Skeletal muscle cell (primary cell): ENCODE results near the gene ARHGEF26.
A peak's percentile ranks its signal among the peaks of the same experiment; 100 is the strongest.

Source experiments
- DNase-seq: peaks from one replicate; pipeline ENCODE4 v3.0.0-alpha.2; 2010; ENCODE audit warnings: low read depth
- H3K4me3 ChIP-seq: 2 replicates; pipeline ENCODE4 v1.5.1; 2011; ENCODE audit warnings: low read depth, mild to moderate bottlenecking, control low read depth, low read length, moderate library complexity

The ARHGEF26 gene

GRCh38 chr3:154144825-154145465 lies 23.8 kb downstream of the ARHGEF26 start:
- DNase-seq, result no peak
- H3K4me3 ChIP-seq, result no peak overlapping the region

DNA sequence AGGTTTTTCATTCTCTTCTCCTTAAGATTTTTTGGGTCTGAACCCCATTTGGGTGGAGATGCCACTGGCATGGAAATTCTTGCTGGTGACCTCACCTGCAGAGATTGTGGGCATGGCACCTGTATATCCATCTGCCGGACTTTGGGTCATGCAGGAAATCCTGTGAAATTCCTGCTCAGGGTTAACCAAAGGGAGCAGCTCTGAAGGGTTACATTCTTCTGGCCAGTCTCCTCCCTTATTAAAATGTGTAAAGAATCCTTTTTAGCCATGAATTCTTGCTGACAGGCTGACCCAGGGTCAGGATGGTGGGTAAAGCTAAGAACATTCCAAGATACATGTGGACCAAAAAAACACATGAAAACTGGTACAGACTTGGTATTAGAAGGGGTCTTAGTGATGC lies 27.4 kb downstream of the ARHGEF26 start:
- DNase-seq, result no peak
- H3K4me3 ChIP-seq, result no peak overlapping the region

DNA sequence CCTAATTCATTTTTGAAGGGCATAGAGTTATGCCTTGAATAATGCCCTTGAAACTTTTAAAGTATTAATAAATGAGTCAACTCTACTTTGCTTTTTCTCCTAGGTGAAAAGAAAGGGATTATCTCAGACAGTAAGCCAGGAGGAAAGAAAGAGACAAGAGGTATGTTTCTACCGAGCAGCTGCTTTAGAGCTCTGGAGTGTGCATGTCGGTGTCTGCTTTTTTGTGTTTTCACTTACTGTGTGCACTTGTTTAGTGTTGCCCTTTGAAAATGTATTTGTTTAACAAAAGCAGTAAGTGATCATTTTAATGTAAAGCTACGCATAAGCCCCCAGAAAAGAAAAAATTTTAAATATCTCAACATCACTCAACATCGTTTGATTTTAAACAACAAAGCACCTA lies 28.1 kb downstream of the ARHGEF26 start:
- no peak for DNase-seq
- no peak overlapping the region for H3K4me3 ChIP-seq

- H3K4me3 ChIP-seq, result no peak overlapping the region
- DNase-seq, result peak; percentile 32
Observed at GRCh38 chr3:154151969-154152368, 30.8 kb downstream of the ARHGEF26 start.

- H3K4me3 ChIP-seq, result no peak overlapping the region
- DNase-seq, result no peak
Observed at GRCh38 chr3:154152741-154153140, 31.6 kb downstream of the ARHGEF26 start.

DNA sequence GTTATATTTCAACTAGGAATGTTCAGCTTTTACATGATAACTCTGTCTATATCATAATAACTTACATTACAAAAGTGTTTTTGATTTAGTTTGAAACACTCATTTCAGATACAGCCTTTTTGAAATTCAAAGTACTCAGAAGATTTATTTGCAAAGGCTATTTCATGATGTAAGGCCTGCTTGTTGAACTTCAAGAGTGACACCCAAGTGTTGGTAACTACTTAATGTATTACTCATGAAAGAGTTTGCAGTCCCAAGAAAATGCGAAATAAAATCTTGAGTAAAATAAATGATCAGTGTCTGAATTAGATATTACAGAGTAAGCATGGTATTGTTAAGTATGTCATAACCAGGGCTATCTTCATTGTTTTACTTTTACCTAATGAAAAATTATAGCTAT lies 35.3 kb downstream of the ARHGEF26 start:
- no peak overlapping the region for H3K4me3 ChIP-seq

DNA sequence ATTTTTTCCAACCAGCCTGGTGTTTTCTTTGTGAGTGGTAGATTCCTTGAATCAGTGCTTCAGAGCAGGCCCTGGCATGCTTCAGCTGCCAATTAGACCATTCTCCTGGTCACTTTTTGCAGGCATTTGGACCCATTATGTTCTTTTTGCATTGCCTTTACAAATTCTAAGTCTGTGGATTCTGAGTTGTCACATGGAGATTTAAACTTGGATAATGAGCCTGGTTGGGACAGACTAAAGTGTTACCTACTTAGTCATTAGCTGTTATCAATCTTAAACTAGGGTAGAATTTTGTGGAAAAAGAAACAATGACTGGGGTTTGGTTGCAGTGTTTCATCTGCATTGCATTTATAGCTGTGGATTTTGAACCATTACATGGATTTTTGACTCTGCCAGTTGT lies 40.6 kb downstream of the ARHGEF26 start:
- no peak for DNase-seq
- H3K4me3 ChIP-seq, result no peak overlapping the region

More for the DNA sequence above, 35.3 kb downstream of the ARHGEF26 start:
- no peak for DNase-seq

- H3K4me3 ChIP-seq, result no peak overlapping the region
- no peak for DNase-seq
Observed at GRCh38 chr3:154164387-154164786, 43.2 kb downstream of the ARHGEF26 start.

GRCh38 chr3:154168998-154169795 lies 48.0 kb downstream of the ARHGEF26 start:
- no peak overlapping the region for H3K4me3 ChIP-seq
- DNase-seq, result no peak

GRCh38 chr3:154169796-154170110 lies 48.6 kb downstream of the ARHGEF26 start:
- no peak for DNase-seq
- H3K4me3 ChIP-seq, result no peak overlapping the region

- DNase-seq, result no peak
- H3K4me3 ChIP-seq, result no peak overlapping the region
Observed at GRCh38 chr3:154170300-154170699, 49.1 kb downstream of the ARHGEF26 start.

GRCh38 chr3:154175041-154175440 lies 53.9 kb downstream of the ARHGEF26 start:
- H3K4me3 ChIP-seq, result no peak overlapping the region
- DNase-seq, result no peak

GRCh38 chr3:154176036-154176435 lies 54.8 kb downstream of the ARHGEF26 start:
- no peak overlapping the region for H3K4me3 ChIP-seq
- no peak for DNase-seq

GRCh38 chr3:154177406-154177805 lies 56.2 kb downstream of the ARHGEF26 start:
- H3K4me3 ChIP-seq, result no peak overlapping the region

DNA sequence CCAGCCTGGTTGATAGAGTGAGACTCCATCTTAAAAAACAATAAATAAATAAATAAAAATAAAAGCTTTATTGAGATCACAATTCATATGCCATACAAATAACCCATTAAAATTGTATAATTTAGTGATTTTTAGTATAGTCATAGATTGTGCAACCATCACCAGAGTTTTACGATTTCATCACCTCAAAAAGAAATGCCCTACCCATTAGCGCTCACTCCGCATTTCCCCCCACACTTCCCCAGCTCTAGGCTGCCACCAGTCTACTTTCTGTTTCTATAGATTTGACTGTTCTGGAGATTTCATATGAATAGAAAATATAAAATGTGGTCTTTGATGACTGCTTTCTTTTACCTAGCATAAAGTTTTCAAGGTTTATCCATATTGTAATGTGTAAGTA lies 57.0 kb downstream of the ARHGEF26 start:
- peak; percentile 7 for DNase-seq
- H3K4me3 ChIP-seq, result no peak overlapping the region

More at GRCh38 chr3:154177406-154177805, 56.2 kb downstream of the ARHGEF26 start:
- DNase-seq, result no peak

GRCh38 chr3:154180836-154181691 lies 59.9 kb downstream of the ARHGEF26 start:
- H3K4me3 ChIP-seq, result no peak overlapping the region
- DNase-seq, result no peak

DNA sequence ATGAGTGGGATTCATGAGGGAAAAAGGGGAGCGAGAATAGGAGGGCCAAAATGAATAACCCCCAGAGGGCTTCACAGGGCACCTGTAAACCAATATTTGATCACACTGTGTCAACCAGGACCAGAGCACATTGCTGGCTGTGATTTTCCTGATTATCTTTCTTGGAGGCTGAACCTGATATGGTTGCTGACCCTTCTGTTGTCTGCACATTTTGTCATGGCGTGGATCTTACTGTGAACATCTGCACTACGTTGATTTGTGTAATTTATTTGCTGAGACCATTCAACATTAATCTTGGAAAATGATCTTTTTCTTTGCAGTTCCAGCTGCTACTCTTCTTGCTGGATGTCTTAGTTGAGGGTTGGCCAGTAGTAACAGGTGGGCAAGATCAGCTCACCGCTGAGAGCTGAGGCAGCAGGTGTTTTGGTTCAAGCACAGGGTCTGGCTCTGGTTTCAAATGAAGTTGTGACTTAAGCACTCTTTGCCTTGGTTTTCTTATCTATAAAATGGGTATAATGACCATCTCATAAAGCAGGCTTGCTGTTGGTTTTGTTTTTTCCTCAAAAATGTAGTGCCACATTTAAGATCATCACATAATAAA lies 61.2 kb downstream of the ARHGEF26 start:
- H3K4me3 ChIP-seq, result no peak overlapping the region
- no peak for DNase-seq

DNA sequence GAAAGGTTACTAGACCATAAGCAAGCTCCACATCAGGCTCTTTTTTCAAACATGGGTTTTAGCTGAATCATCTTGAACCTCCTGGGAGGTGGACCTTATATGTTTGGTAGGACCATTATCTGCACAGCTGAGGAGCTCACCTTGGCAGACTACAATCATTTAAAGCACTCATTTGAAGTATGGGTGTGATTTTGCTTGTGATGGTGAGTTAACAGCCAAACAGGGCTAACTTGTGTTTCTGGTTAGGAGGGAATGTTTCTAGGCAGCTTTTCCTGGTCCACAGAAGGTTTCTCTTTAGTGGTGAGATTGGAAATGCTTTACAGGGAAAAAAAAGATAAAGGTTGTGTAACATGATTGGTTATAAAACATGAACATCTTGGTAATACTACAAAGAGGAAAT lies 61.8 kb downstream of the ARHGEF26 start:
- no peak overlapping the region for H3K4me3 ChIP-seq
- DNase-seq, result no peak

DNA sequence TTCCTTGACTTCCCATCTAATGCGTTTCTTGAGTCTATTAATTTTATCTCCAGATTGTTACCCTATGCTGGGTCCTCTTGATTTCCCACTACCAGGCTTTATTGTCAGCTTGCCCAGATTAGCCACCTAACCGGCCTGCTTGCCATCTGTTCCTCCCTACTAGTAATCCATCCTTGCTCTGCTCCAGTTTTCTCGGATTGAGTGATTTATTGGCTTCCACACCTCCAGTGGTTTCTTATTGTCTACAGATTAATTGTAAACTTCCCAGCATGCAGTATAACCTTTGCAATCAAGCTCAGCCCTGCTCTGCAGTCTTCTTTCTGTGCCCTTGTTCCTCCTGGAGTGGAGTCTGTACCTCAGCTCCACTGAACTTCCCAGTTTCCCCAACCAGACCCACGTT lies 63.4 kb downstream of the ARHGEF26 start:
- no peak for DNase-seq
- no peak overlapping the region for H3K4me3 ChIP-seq

- no peak for DNase-seq
Observed at GRCh38 chr3:154188437-154188836, 67.2 kb downstream of the ARHGEF26 start.

More at GRCh38 chr3:154188437-154188836, 67.2 kb downstream of the ARHGEF26 start:
- H3K4me3 ChIP-seq, result no peak overlapping the region
